Measurements from ENCODE around the gene CBX5.
A peak's percentile ranks its signal among the peaks of the same experiment; 100 is the strongest.

CBX5 gene

DNA sequence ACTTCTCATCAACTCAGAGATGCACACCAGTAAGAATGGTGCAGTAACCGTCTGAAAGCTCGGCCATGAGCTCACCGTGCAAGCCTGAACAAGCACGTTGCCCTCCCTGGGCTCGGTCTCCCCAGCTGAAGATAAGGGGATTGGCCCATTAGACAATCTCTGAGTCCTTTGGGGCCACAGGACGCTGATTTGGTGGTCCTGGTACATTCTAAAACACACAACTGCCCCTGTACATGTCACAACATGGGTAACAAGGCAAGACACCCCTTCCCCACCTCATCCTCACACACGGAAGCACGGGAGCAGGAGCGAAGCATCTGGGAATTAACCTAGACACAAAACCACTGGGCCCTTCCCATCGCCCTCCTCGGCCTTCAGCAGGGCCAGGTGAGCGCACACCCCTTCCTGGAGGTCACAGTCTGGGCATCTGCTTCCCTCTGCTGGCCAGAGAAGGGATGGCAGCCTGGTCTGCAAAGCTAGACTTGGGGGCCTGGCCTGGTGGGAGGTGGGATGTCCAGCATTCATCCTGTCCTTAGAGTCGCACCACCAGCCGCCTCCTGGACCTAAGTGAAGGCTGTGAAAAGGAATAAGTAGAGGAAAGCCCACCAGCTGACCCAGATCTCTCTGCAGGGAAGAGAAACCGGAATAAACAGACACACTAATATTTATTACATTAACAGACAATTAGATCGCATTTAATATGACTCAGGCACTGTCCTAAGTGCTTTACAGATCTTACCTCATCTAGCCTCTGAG lies 72.2 kb downstream of the CBX5 start:
- TF ChIP-seq, protein P1, sequence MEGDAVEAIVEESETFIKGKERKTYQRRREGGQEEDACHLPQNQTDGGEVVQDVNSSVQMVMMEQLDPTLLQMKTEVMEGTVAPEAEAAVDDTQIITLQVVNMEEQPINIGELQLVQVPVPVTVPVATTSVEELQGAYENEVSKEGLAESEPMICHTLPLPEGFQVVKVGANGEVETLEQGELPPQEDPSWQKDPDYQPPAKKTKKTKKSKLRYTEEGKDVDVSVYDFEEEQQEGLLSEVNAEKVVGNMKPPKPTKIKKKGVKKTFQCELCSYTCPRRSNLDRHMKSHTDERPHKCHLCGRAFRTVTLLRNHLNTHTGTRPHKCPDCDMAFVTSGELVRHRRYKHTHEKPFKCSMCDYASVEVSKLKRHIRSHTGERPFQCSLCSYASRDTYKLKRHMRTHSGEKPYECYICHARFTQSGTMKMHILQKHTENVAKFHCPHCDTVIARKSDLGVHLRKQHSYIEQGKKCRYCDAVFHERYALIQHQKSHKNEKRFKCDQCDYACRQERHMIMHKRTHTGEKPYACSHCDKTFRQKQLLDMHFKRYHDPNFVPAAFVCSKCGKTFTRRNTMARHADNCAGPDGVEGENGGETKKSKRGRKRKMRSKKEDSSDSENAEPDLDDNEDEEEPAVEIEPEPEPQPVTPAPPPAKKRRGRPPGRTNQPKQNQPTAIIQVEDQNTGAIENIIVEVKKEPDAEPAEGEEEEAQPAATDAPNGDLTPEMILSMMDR (IDR thresholded peaks at IDR 0.05; ENCODE audit: control insufficient read depth, insufficient read depth, low read depth, low read length, missing control alignments): peak; percentile 94
- H3K4me3 ChIP-seq (ENCODE audit: control insufficient read depth, low read depth, low read length): no peak overlapping the region
- no peak for DNase-seq (ENCODE audit: low read depth)

DNA sequence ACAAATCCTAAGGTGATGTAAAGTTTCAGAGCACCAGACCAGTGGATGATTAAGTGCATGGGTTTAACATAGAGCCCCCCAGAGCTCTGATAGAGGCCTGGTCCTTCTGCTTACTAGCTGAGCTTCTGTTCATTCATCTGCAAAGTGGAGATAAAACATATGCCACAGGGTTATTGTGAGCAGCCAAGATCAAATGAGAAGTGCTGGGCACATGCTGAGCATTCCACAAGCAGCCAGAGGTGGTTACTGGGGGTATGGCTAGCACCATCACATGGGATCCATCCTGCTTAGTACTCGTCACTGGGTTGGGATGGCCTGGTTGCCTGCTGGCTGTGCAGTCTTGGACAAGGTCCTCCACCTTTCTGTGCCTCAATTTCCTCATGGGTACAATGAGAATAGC lies 73.1 kb downstream of the CBX5 start:
- DNase-seq (ENCODE audit: low read depth): no peak
- no peak overlapping the region for H3K4me3 ChIP-seq (ENCODE audit: control insufficient read depth, low read depth, low read length)
- TF ChIP-seq, protein P1 (IDR thresholded peaks at IDR 0.05; ENCODE audit: control insufficient read depth, insufficient read depth, low read depth, low read length, missing control alignments): no peak

DNA sequence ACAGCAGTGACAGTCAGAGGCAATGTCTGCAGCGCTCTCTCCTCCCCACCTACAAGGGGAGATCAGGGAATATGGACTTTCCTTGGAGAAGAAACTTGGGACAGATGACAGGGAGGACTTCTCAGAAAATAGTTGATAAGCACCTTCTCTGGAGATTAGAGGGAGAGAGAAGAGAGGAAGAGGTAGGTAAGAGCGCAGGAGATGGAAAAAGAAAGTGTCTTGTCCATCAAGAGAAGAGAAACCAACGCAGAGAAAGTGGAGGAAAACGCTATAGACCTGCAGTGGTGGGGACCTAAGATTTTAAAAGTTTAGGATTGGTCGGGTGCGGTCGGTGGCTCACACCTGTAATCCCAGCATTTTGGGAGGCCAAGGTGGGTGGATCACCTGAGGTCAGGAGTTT lies 75.6 kb downstream of the CBX5 start:
- DNase-seq (ENCODE audit: low read depth): no peak

DNA sequence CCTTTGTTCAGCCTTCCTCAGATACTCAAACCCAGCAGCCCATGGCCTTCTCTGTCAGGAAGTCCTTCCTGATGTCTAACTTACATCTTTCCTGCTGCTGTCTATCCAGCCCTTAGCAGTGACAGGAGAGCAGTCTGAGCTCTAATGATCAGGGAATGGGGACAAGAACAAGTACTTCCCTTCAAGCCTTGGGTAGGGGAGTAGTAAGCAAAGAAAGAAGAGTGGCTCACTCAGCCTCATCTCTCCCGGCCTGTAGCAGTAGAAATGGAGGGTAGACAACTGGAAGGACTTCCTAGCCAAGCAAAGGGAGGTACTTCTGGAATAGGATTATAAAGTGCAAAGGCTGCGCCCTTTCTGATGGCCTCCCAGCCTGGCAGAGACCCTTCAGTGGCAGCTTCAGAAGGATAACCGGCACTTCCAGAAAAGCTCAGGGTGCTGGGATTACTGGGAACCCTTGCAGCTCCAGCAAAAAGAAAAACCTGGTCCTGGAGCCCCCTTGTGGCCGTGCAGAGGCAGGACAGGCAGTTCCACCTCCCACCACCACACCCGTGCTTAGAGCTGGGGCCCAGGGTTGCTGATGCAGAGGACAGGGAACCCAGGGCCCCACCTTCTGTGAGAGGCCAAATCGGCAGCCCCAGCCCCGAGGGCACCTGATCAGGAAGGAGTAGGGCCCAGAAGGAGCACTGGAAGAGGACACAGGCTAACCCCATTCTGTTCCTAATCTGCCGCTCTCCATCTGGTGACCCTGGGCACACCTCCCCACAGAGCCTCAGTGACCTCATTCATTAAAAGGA lies 78.7 kb downstream of the CBX5 start:
- TF ChIP-seq, protein P1 (IDR thresholded peaks at IDR 0.05; ENCODE audit: control insufficient read depth, insufficient read depth, low read depth, low read length, missing control alignments): peak; percentile 99
- H3K4me3 ChIP-seq (ENCODE audit: control insufficient read depth, low read depth, low read length): no peak overlapping the region
- peak; percentile 32 for DNase-seq (ENCODE audit: low read depth)

More for the DNA sequence above, 75.6 kb downstream of the CBX5 start:
- no peak overlapping the region for H3K4me3 ChIP-seq (ENCODE audit: control insufficient read depth, low read depth, low read length)
- TF ChIP-seq, protein P1 (IDR thresholded peaks at IDR 0.05; ENCODE audit: control insufficient read depth, insufficient read depth, low read depth, low read length, missing control alignments): no peak

DNA sequence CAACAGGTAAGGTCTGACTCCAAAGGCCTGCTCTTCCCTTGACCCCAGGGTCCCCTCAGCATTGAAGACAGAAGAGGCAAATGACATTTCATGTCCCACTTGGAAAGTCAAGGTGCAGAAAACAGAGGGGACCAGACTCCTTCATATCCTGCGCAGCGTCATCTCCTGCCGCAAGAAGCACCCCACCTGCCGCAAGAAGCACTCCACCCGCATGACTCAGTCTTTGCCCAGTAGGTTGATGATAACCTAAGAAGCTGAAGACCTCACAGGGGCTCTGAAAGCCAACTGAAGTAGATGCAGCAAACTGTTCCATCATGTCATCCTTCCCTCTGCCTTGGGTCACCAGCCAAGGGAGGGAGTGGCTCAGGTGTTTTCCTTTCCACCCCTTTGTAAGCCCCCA lies 79.5 kb downstream of the CBX5 start:
- DNase-seq (ENCODE audit: low read depth): no peak

DNA sequence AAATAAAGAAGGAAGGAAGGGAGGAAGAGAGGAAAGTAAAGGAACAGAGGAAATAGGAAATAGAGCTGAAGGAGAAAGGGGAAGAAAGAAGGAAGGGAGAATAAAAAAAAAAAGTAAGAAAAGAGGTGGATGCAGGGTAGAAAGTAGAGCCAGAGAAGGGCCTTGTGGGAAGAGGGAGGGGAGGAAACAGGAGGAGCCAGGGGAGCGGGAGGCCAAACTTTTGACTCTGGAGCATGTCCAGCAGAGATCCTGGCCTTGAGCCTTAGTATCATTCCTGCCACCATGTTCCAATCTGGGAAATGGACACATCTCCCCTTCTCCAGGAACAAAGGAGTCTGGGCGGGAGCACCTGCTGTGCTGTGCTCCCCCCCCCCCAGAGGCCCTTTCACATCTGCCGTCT lies 80.0 kb downstream of the CBX5 start:
- H3K4me3 ChIP-seq (ENCODE audit: control insufficient read depth, low read depth, low read length): no peak overlapping the region
- TF ChIP-seq, protein P1 (IDR thresholded peaks at IDR 0.05; ENCODE audit: control insufficient read depth, insufficient read depth, low read depth, low read length, missing control alignments): no peak
- no peak for DNase-seq (ENCODE audit: low read depth)

More for the DNA sequence above, 79.5 kb downstream of the CBX5 start:
- TF ChIP-seq, protein P1 (IDR thresholded peaks at IDR 0.05; ENCODE audit: control insufficient read depth, insufficient read depth, low read depth, low read length, missing control alignments): no peak
- no peak overlapping the region for H3K4me3 ChIP-seq (ENCODE audit: control insufficient read depth, low read depth, low read length)

Data from AG09309 (cell line).